ENCODE results near the gene RAB38.

RAB38 gene

DNA sequence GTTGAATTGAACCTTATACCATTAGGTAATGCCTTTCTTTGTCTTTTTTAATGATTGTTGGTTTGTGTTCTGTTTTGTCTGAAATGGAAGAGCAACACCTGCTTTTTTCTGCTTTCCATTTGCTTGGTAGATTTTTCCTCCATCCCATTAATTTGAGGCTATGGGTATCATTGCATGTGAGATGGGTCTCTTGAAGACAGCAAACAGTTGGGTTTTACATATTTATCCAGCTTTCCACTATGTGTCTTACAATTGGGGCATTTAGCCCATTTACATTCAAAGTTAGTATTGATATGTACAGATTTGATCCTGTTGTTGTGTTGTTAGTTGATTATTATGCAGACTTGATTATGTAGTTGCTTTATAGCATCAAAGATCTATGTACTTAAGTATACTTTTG, 21.1 kb upstream of the RAB38 start:
- no peaks in the 10 kb centered on the region for H3K36me3 ChIP-seq (replicated peaks in 1 of 2; ENCODE audit: control insufficient read depth in 2 of 2, insufficient read depth in 2 of 2, low read length in 2 of 2)
- H3K9ac ChIP-seq (ENCODE audit: low read depth, low read length, poor library complexity), result no peak overlapping the region
- no peaks in the 10 kb centered on the region for H3K9me3 ChIP-seq (replicated peaks in 1 of 2; ENCODE audit: control insufficient read depth in 2 of 2, insufficient read depth in 1 of 2, low read depth in 1 of 2, low read length in 2 of 2)
- no peaks in the 10 kb centered on the region for H3K79me1 ChIP-seq (ENCODE audit: low read depth, low read length)
- H3K4me1 ChIP-seq (ENCODE audit: control insufficient read depth in 2 of 2, insufficient read depth in 1 of 2, low read depth in 1 of 2, low read length in 2 of 2), result no peaks in the 10 kb centered on the region
- no peak overlapping the region for H2BK5ac ChIP-seq (ENCODE audit: low read length)
- H2BK120ac ChIP-seq (ENCODE audit: low read depth, low read length), result no peak overlapping the region
- H2AFZ ChIP-seq (ENCODE audit: low read length), result no peak overlapping the region
- no peak overlapping the region for H3K4me3 ChIP-seq (ENCODE audit: low read length in 2 of 2)
- H3K18ac ChIP-seq (ENCODE audit: low read length), result no peak overlapping the region
- H3K27me3 ChIP-seq (ENCODE audit: control insufficient read depth in 3 of 3, insufficient read depth in 3 of 3, low read depth in 1 of 3, low read length in 3 of 3), result no peaks in the 10 kb centered on the region
- no peak overlapping the region for H3K27ac ChIP-seq (replicated peaks; ENCODE audit: low read length)
- H2BK12ac ChIP-seq (ENCODE audit: low read length), result no peak overlapping the region
- H3K23ac ChIP-seq (ENCODE audit: low read depth, low read length, poor library complexity), result no peak overlapping the region
- DNase-seq (ENCODE audit: low spot score), result no peak
- no peak overlapping the region for H4K8ac ChIP-seq (ENCODE audit: low read depth, low read length)
- H3K14ac ChIP-seq (ENCODE audit: low read length), result no peak overlapping the region
- no peak overlapping the region for H2BK15ac ChIP-seq (ENCODE audit: low read length)
- no peak overlapping the region for H2AK5ac ChIP-seq (ENCODE audit: low read depth, low read length)
- no peak overlapping the region for H4K91ac ChIP-seq (ENCODE audit: low read depth, low read length, poor library complexity)
- no peak overlapping the region for H3K4me2 ChIP-seq (ENCODE audit: insufficient read depth, low read length, poor library complexity, severe bottlenecking)
- H3K4ac ChIP-seq (ENCODE audit: low read length), result no peak overlapping the region

- Histone ChIP-seq H3K4ac (ENCODE audit: low read length) (no peak overlapping the region), H2BK120ac (ENCODE audit: low read depth, low read length) (no peak overlapping the region), H2AK5ac (ENCODE audit: low read depth, low read length) (no peak overlapping the region), H2BK5ac (ENCODE audit: low read length) (no peak overlapping the region), H3K14ac (ENCODE audit: low read length) (no peak overlapping the region), H3K4me2 (ENCODE audit: insufficient read depth, low read length, poor library complexity, severe bottlenecking) (no peak overlapping the region), H2BK15ac (ENCODE audit: low read length) (no peak overlapping the region), H4K8ac (ENCODE audit: low read depth, low read length) (no peak overlapping the region), H3K79me1 (ENCODE audit: low read depth, low read length) (no peaks in the 10 kb centered on the region), H3K36me3 (replicated peaks in 1 of 2; ENCODE audit: control insufficient read depth in 2 of 2, insufficient read depth in 2 of 2, low read length in 2 of 2) (no peaks in the 10 kb centered on the region), H4K91ac (ENCODE audit: low read depth, low read length, poor library complexity) (no peak overlapping the region), H3K27ac (replicated peaks; ENCODE audit: low read length) (no peak overlapping the region), H3K4me1 (ENCODE audit: control insufficient read depth in 2 of 2, insufficient read depth in 1 of 2, low read depth in 1 of 2, low read length in 2 of 2) (no peaks in the 10 kb centered on the region), H3K9me3 (replicated peaks in 1 of 2; ENCODE audit: control insufficient read depth in 2 of 2, insufficient read depth in 1 of 2, low read depth in 1 of 2, low read length in 2 of 2) (no peaks in the 10 kb centered on the region), H3K4me3 (ENCODE audit: low read length in 2 of 2) (no peak overlapping the region), H3K27me3 (ENCODE audit: control insufficient read depth in 3 of 3, insufficient read depth in 3 of 3, low read depth in 1 of 3, low read length in 3 of 3) (no peaks in the 10 kb centered on the region), H3K23ac (ENCODE audit: low read depth, low read length, poor library complexity) (no peak overlapping the region), H3K9ac (ENCODE audit: low read depth, low read length, poor library complexity) (no peak overlapping the region), H3K18ac (ENCODE audit: low read length) (no peak overlapping the region), H2BK12ac (ENCODE audit: low read length) (no peak overlapping the region), H2AFZ (ENCODE audit: low read length) (no peak overlapping the region)
- no peak for DNase-seq (ENCODE audit: low spot score)
Observed at GRCh38 chr11:88195908-88196307, 20.7 kb upstream of the RAB38 start.

GRCh38 chr11:88194990-88195389, 19.7 kb upstream of the RAB38 start:
- H3K79me1 ChIP-seq (ENCODE audit: low read depth, low read length), result no peaks in the 10 kb centered on the region
- no peak overlapping the region for H3K14ac ChIP-seq (ENCODE audit: low read length)
- no peak overlapping the region for H2BK12ac ChIP-seq (ENCODE audit: low read length)
- no peak overlapping the region for H3K27ac ChIP-seq (replicated peaks; ENCODE audit: low read length)
- no peaks in the 10 kb centered on the region for H3K27me3 ChIP-seq (ENCODE audit: control insufficient read depth in 3 of 3, insufficient read depth in 3 of 3, low read depth in 1 of 3, low read length in 3 of 3)
- H3K4ac ChIP-seq (ENCODE audit: low read length), result no peak overlapping the region
- H2AK5ac ChIP-seq (ENCODE audit: low read depth, low read length), result no peak overlapping the region
- no peak for DNase-seq (ENCODE audit: low spot score)
- no peaks in the 10 kb centered on the region for H3K9me3 ChIP-seq (replicated peaks in 1 of 2; ENCODE audit: control insufficient read depth in 2 of 2, insufficient read depth in 1 of 2, low read depth in 1 of 2, low read length in 2 of 2)
- H3K23ac ChIP-seq (ENCODE audit: low read depth, low read length, poor library complexity), result no peak overlapping the region
- no peak overlapping the region for H3K4me2 ChIP-seq (ENCODE audit: insufficient read depth, low read length, poor library complexity, severe bottlenecking)
- H3K9ac ChIP-seq (ENCODE audit: low read depth, low read length, poor library complexity), result no peak overlapping the region
- no peak overlapping the region for H2BK5ac ChIP-seq (ENCODE audit: low read length)
- H3K18ac ChIP-seq (ENCODE audit: low read length), result no peak overlapping the region
- H2BK120ac ChIP-seq (ENCODE audit: low read depth, low read length), result no peak overlapping the region
- H2BK15ac ChIP-seq (ENCODE audit: low read length), result no peak overlapping the region
- WGBS, 2 donors (ENCODE audit: extremely low coverage in 2 of 2, insufficient read length in 2 of 2, insufficient replicate concordance in 1 of 2), result no CpG with 5 or more reads among the region's 1 CpG
- H4K8ac ChIP-seq (ENCODE audit: low read depth, low read length), result no peak overlapping the region
- no peak overlapping the region for H3K4me3 ChIP-seq (ENCODE audit: low read length in 2 of 2)
- no peak overlapping the region for H2AFZ ChIP-seq (ENCODE audit: low read length)
- H3K4me1 ChIP-seq (ENCODE audit: control insufficient read depth in 2 of 2, insufficient read depth in 1 of 2, low read depth in 1 of 2, low read length in 2 of 2), result no peaks in the 10 kb centered on the region
- no peak overlapping the region for H4K91ac ChIP-seq (ENCODE audit: low read depth, low read length, poor library complexity)
- no peaks in the 10 kb centered on the region for H3K36me3 ChIP-seq (replicated peaks in 1 of 2; ENCODE audit: control insufficient read depth in 2 of 2, insufficient read depth in 2 of 2, low read length in 2 of 2)

GRCh38 chr11:88193278-88193677, 18.0 kb upstream of the RAB38 start:
- no peak overlapping the region for H4K8ac ChIP-seq (ENCODE audit: low read depth, low read length)
- no peak overlapping the region for H3K4ac ChIP-seq (ENCODE audit: low read length)
- H3K4me3 ChIP-seq (ENCODE audit: low read length in 2 of 2), result no peak overlapping the region
- no peak overlapping the region for H2BK15ac ChIP-seq (ENCODE audit: low read length)
- H3K4me2 ChIP-seq (ENCODE audit: insufficient read depth, low read length, poor library complexity, severe bottlenecking), result no peak overlapping the region
- H2AFZ ChIP-seq (ENCODE audit: low read length), result no peak overlapping the region
- H4K91ac ChIP-seq (ENCODE audit: low read depth, low read length, poor library complexity), result no peak overlapping the region
- no peak overlapping the region for H3K9ac ChIP-seq (ENCODE audit: low read depth, low read length, poor library complexity)
- H3K9me3 ChIP-seq (replicated peaks in 1 of 2; ENCODE audit: control insufficient read depth in 2 of 2, insufficient read depth in 1 of 2, low read depth in 1 of 2, low read length in 2 of 2), result no peaks in the 10 kb centered on the region
- no peaks in the 10 kb centered on the region for H3K4me1 ChIP-seq (ENCODE audit: control insufficient read depth in 2 of 2, insufficient read depth in 1 of 2, low read depth in 1 of 2, low read length in 2 of 2)
- H2BK120ac ChIP-seq (ENCODE audit: low read depth, low read length), result no peak overlapping the region
- no peak overlapping the region for H2BK5ac ChIP-seq (ENCODE audit: low read length)
- no peak overlapping the region for H2AK5ac ChIP-seq (ENCODE audit: low read depth, low read length)
- H3K79me1 ChIP-seq (ENCODE audit: low read depth, low read length), result no peaks in the 10 kb centered on the region
- no peaks in the 10 kb centered on the region for H3K27me3 ChIP-seq (ENCODE audit: control insufficient read depth in 3 of 3, insufficient read depth in 3 of 3, low read depth in 1 of 3, low read length in 3 of 3)
- no peak overlapping the region for H3K14ac ChIP-seq (ENCODE audit: low read length)
- H3K36me3 ChIP-seq (replicated peaks in 1 of 2; ENCODE audit: control insufficient read depth in 2 of 2, insufficient read depth in 2 of 2, low read length in 2 of 2), result no peaks in the 10 kb centered on the region
- no peak for DNase-seq (ENCODE audit: low spot score)
- no peak overlapping the region for H3K18ac ChIP-seq (ENCODE audit: low read length)
- H2BK12ac ChIP-seq (ENCODE audit: low read length), result no peak overlapping the region
- H3K23ac ChIP-seq (ENCODE audit: low read depth, low read length, poor library complexity), result no peak overlapping the region
- H3K27ac ChIP-seq (replicated peaks; ENCODE audit: low read length), result no peak overlapping the region

All from neuronal stem cell (in vitro differentiated cells).